Measurements from ENCODE around the gene DPP6. TPM values are rescaled to one million over a fixed set of nuclear protein-coding genes. Genes with fewer than 3 reads are reported as not detected.

Gene DPP6
- total and polyA plus RNA-seq, 11 donors, result 0.05 to 2.9 (median 0.11) TPM; not detected in 3

DNA sequence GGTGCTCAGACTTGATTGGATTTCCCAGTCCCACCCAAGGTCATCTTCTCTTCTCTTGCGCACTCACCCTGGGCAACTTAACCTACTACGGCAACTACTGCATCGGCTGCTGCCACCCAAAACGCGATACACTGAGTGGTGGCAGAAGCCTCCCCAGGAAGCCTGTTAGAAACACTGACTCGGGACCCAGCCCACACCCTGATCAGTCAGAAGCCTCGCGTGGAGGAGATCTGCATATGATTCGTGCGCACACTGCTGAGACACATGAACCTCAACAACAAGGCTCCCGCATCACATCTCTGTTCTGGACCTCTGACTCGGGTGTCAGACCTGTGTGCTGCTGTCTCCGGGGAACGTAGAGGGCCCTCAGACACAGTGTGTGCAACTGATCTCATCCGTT lies 531.3 kb downstream of the DPP6 start:
- H3K4me3 ChIP-seq, result no peak overlapping the region
- no peaks in the 10 kb centered on the region for H3K36me3 ChIP-seq
- no peaks in the 10 kb centered on the region for H3K4me1 ChIP-seq
- WGBS, 4 donors, result 85 to 95% (median 88%) methylated on average over 15 of the region's 15 CpGs
- DNase-seq (no peak), ATAC-seq (no peak)
- H3K27ac ChIP-seq, result no peak overlapping the region
- intact Hi-C loops (cut with DNase I), result no loop called here
- no peaks in the 10 kb centered on the region for H3K9me3 ChIP-seq
- H3K27me3 ChIP-seq, result no peaks in the 10 kb centered on the region
- TF ChIP-seq POLR2A (IDR thresholded peaks at IDR 0.05), result no peak
- TF ChIP-seq, protein P1, sequence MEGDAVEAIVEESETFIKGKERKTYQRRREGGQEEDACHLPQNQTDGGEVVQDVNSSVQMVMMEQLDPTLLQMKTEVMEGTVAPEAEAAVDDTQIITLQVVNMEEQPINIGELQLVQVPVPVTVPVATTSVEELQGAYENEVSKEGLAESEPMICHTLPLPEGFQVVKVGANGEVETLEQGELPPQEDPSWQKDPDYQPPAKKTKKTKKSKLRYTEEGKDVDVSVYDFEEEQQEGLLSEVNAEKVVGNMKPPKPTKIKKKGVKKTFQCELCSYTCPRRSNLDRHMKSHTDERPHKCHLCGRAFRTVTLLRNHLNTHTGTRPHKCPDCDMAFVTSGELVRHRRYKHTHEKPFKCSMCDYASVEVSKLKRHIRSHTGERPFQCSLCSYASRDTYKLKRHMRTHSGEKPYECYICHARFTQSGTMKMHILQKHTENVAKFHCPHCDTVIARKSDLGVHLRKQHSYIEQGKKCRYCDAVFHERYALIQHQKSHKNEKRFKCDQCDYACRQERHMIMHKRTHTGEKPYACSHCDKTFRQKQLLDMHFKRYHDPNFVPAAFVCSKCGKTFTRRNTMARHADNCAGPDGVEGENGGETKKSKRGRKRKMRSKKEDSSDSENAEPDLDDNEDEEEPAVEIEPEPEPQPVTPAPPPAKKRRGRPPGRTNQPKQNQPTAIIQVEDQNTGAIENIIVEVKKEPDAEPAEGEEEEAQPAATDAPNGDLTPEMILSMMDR (IDR thresholded peaks at IDR 0.05), result no peak

DNA sequence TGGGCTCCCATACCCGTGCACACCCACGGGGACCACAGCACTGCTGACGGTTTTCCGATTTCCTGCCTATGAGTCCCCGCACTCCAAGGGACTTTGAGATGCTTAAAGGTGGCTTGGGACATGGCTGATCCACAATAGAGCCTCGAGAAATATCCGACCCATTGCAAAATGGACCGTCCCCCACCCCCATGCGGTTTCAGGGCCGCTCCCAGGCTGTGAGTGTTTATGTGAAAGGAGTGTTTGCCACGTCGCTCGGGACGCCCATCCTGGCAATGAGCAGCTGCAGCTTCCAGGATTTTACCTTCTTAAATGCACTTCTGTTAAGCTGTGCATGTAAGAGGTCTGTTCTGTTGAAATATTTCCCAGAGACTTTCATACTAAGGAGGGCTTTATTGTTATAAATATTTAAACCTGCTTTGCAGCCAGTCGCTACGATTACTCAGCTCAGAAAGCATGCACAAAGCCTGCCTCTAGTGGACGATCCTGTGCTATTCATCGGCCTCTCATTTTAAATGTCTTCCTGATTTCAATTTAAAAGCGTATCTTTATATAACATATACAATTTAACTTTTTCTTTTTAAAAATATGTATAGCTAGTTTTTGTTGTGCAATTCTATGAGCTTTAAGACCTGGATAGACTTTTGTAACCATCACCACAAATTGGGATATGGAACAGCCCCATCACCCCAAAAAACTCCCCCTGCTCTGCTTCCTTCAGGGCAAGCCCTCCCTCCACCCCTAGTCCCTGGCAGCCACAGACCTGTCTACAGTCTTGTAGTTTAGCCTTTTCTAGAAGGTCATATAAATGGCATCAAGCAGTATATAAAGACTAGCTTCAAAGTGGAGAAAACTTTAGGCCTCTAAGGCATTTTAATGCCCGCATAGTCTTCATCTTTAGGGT lies 532.4 kb downstream of the DPP6 start:
- no peaks in the 10 kb centered on the region for H3K27me3 ChIP-seq
- no peak overlapping the region for H3K4me3 ChIP-seq
- H3K9me3 ChIP-seq, result peaks cover 0 to 4% (median 0%) of the 10 kb centered on the region in 12 donors
- 48 to 55% (median 51%) methylated on average over 20 of the region's 20 CpGs for WGBS, 4 donors
- intact Hi-C loops (cut with DNase I), result no loop called here
- DNase-seq (no peak), ATAC-seq (no peak)
- no peak overlapping the region for H3K27ac ChIP-seq
- no peaks in the 10 kb centered on the region for H3K4me1 ChIP-seq
- no peaks in the 10 kb centered on the region for H3K36me3 ChIP-seq
- TF ChIP-seq, protein P1 (IDR thresholded peaks at IDR 0.05), result peak in 3 of 12 donors; percentile 24 to 29 (median 25)
- no peak for TF ChIP-seq POLR2A (IDR thresholded peaks at IDR 0.05)

GRCh38 chr7:154587792-154588191 lies 535.6 kb downstream of the DPP6 start:
- ATAC-seq (no peak), DNase-seq (no peak)
- no peaks in the 10 kb centered on the region for H3K36me3 ChIP-seq
- H3K4me1 ChIP-seq, result no peaks in the 10 kb centered on the region
- intact Hi-C loops (cut with DNase I), result no loop called here
- no peaks in the 10 kb centered on the region for H3K27me3 ChIP-seq
- peaks cover 0 to 4% (median 0%) of the 10 kb centered on the region in 12 donors for H3K9me3 ChIP-seq
- TF ChIP-seq, protein P1 (IDR thresholded peaks at IDR 0.05), result no peak
- no peak for TF ChIP-seq POLR2A (IDR thresholded peaks at IDR 0.05)
- no peak overlapping the region for H3K27ac ChIP-seq
- 54 to 78% (median 60%) methylated on average over 7 to 9 of the region's 9 CpGs for WGBS, 4 donors
- H3K4me3 ChIP-seq, result no peak overlapping the region

- Histone ChIP-seq H3K9me3 (peaks cover 0 to 4% (median 0%) of the 10 kb centered on the region in 12 donors), H3K27ac (no peak overlapping the region), H3K4me1 (no peaks in the 10 kb centered on the region), H3K27me3 (no peaks in the 10 kb centered on the region), H3K36me3 (no peaks in the 10 kb centered on the region), H3K4me3 (no peak overlapping the region)
- intact Hi-C loops (cut with DNase I), result no loop called here
- WGBS, 4 donors, result 43 to 58% (median 52%) methylated on average over 6 of the region's 6 CpGs
- ATAC-seq, result peak in 3 of 4 donors; percentile 47 to 60 (median 59)
- no peak for TF ChIP-seq POLR2A (IDR thresholded peaks at IDR 0.05)
- TF ChIP-seq, protein P1 (IDR thresholded peaks at IDR 0.05), result no peak
- DNase-seq, result no peak
These were observed 539.3 kb downstream of the DPP6 start for GRCh38 chr7:154591544-154591943.

All from heart left ventricle (tissue), 16 donors.